T-helper 2 cell treated with Interferon-gamma antibody and Interleukin-4, amounts not matched to agents 5 μg/mL and 100 μg/mL, for 36 hours (primary cell): ENCODE measurements around the gene ZNF655.

Experiments used
- DNase-seq: peaks from one replicate; pipeline ENCODE4 v3.0.0; 2021; ENCODE audit warnings: low spot score
- H3K27ac Mint-ChIP-seq: one replicate; pipeline ENCODE4 v1.8.0; 2021; ENCODE audit warnings: mild to moderate bottlenecking, mixed read lengths
- H3K27me3 Mint-ChIP-seq: one replicate; pipeline ENCODE4 v1.8.0; 2021; ENCODE audit warnings: low read depth, mixed read lengths
- H3K36me3 Mint-ChIP-seq: one replicate; pipeline ENCODE4 v1.8.0; 2021; ENCODE audit warnings: low read depth, mixed read lengths
- H3K4me1 Mint-ChIP-seq: one replicate; pipeline ENCODE4 v1.8.0; 2021; ENCODE audit warnings: low read depth, mixed read lengths
- H3K4me3 Mint-ChIP-seq: one replicate; pipeline ENCODE4 v1.8.0; 2022; ENCODE audit warnings: mild to moderate bottlenecking, moderate library complexity, mixed read lengths
- H3K9me3 Mint-ChIP-seq: one replicate; pipeline ENCODE4 v1.8.0; 2021; ENCODE audit warnings: mixed read lengths

ZNF655 gene

GRCh38 chr7:99625321-99625720 is 66.9 kb downstream of the ZNF655 start:
- no peak for DNase-seq
- Mint-ChIP-seq H3K27me3 (no peaks in the 10 kb centered on the region), H3K9me3 (no peaks in the 10 kb centered on the region), H3K36me3 (peaks cover 86% of the 10 kb centered on the region), H3K4me3 (peak overlapping the region; percentile 92), H3K4me1 (peaks cover 61% of the 10 kb centered on the region), H3K27ac (peak overlapping the region; percentile 97)

DNA sequence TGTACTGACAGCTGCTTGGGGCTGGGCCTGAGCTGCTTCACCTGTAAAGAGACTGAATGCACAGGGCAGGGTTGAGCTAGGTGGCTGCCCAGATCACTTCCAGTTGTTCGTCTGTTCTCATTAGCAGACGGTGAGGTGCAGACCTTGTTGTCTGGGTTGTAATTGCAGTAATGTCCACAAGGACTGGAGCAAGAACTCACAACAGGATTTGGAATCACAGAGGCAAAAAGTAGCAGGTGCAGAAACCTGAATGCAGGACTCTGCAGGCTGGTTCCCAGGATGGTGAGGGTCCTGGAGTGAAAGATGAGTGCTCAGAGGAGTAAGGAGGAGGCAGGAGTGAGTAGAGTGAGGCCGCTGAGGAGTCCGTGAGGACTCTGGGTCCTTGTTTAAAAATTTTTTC is 67.5 kb downstream of the ZNF655 start:
- Mint-ChIP-seq H3K27me3 (no peaks in the 10 kb centered on the region), H3K27ac (peak overlapping the region; percentile 97), H3K9me3 (no peaks in the 10 kb centered on the region), H3K4me3 (peak overlapping the region; percentile 92), H3K4me1 (peaks cover 64% of the 10 kb centered on the region), H3K36me3 (peaks cover 86% of the 10 kb centered on the region)
- no peak for DNase-seq
